HG03565 (cell line): ENCODE data around the gene IGF2BP3.

Experiments used
- ATAC-seq: cut with Tn5 transposase; IDR thresholded peaks from one replicate; pipeline ENCODE4 v1.9.1; 2021; ENCODE audit warnings: mild to moderate bottlenecking, moderate library complexity; ENCODE audit not compliant: unreplicated experiment

Gene IGF2BP3

DNA sequence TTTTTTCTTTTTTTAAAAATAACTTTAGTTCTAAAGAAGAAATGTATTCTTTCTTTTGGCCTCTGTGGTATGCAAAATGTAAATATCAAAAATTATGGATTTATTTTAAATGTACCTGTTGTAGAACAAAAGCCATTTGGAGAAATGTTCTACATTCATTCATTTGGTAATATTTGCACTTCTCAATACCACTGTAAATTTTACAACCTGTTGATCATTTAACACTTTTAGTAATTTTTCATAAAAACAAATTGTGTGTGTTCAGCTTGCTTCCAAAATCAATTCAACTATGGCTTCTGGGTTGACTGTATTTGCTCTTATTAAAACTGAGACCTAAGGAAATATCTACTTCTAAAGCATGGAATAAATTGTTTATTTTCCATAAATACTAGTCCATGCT is 2.3 kb upstream of the IGF2BP3 start:
- ATAC-seq, result no peak

DNA sequence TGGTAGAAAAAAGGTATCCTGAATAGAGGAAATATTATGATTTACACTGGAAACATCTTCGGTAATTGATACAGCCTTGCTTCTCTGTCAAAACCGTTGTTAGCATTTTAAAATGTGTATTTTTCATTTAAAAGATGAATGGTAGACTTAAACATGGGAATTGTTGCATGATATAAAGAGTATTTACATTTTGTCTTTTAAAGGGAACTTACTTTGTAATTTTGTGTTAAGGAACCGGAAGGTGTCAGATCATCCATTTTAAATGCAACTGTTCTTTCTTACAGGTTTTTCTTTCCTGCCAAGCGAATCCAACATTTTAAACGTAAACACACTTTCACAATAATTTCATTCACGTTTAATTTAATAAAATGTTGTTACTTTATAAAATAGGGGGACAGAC is 1.8 kb upstream of the IGF2BP3 start:
- no peak for ATAC-seq

DNA sequence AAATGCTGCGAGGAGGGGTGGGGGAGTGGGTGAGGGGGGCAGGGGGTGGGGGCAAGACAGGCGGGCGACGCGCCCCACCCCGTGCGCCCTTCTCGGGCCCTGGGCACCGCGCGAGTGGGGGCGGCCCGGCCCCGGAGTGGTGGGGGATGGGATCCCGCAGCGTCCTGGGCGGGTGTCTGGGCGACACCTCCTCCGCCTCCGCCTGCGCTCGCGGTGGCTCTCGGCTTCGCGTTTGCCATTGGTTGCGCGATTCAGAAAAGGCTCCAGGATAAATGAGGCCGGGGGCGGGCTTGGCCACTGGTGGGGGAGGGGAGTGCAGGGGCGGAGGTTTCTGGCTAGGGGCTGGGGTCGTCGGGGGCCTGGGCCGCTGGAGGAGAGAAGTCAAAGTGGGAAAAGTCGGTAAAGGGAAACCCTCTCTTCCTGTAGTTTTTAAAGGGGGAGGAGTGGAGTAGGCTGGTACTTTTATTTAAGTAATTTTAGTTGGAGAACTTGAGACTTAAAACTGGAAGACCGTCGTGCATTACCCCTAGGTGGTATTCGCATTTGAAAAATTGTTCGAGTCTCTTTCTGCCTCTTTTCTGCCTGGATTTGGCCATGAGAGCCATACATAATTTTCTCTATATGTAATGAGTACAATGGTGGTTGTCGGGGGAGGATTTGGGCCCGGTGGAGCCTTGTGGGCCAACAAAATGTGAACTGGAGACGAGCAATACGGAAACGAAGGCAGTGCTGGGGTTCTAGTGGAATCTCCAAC is 992 bp upstream of the IGF2BP3 start:
- ATAC-seq, result no peak

DNA sequence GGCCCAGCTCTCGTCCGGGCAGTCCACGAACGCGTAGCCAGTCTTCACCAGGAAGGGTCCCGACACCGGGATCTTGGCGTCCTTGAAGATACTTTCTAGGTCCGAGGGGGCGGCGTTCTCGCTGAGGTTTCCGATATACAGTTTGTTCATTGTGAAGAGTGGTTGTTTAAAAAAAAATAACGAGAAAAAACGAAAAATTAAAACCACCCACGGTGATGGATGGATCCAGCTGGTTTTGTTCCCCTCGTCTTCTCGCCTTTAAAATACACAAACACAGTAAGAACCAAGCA is 385 bp downstream of the IGF2BP3 start:
- no peak for ATAC-seq

DNA sequence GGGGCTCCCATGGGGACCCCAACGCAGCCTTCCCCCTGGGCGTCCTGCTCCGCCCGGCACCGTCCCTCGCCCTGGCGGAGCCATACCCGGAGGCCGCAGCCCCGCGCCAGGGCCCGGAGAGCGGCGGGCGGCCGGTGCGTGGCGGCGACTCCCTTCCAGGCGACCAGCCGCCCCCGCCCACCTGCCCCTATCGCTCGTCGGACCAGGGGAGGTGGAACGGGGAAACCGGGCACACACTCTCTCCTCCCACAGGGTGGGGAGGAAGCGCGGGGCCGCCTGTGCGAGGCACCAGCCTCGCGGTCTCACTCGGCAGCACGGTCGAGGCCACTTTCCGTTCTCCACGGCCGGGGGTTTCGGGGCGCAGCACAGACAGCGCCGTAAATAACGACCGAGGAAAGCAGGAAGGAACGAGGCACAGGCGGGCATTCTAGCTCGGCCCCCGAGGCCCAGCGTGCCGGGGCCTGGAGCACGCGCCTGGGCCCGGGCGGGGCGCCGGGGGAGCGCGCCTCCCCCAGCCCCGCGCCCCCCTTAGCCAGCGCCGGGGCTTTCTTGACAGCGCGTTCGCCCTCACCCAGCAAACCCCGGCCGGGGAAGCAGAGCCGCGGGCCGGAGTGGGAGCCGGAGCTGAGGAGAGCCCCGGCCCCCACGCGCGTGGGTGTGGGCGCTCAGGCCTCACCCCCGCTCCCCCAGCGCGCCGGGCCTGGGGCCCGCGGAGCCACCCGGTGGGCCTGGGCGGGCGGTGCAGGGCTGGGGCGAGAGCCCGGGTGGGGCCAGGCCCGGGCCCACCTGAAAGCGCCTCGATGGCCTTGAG is 936 bp downstream of the IGF2BP3 start:
- ATAC-seq, result no peak

DNA sequence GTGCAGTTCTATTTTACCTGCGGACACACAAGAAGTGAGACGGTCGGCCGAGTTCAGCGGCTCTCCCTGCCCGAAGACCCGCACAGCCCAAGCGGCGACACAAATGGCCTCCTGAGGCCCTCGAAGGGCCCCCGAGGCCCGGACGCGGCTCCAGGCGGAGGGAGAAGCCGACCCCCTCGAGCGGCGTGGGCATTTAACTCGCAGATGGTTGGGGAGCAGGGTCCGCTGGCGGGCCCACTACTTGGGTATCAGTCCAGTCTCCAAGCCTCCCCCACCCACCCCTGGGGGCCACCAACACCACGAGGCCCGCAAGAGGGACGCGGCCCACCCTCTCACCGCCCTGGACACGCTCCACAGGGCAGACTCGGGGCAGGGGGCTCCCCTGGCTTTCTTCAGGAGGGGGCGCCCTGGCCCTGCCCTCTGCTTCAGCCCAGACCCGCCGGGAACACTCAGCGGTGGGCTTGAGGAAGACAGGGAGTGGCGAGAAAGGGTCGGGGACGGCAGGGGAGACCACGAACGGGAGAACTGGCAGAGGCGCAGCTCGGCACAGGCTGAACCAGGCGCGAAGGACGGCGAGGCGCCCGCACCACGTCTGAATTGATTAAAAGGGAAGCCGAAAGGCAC is 1.7 kb downstream of the IGF2BP3 start:
- ATAC-seq, result no peak

GRCh38 chr7:23467806-23468525 is 2.3 kb downstream of the IGF2BP3 start:
- ATAC-seq, result no peak

DNA sequence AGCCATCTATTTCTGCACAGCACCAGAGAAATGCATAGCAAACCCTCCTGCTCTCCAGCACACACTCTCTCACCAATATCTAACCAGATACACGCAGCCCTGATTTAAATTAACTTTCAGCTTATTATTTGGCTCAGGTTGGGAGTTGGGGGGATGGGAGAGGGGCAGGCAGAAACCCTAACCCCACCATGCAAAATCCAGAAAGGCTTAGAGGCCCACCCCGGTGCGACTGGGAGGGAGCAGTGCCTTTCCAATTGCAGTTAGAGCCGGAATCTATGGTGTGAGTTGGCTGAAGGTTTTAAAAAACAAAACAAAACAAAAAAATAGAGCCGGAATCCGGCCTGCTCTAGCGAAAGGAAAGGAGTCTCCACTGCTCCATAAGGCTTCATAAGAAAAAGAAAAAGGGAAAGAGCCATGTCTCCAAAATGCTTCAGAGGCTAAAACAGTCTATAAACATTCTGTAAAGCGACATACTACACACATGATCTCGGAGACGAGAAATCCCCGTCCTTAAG is 2.9 kb downstream of the IGF2BP3 start:
- ATAC-seq, result no peak

GRCh38 chr7:23462846-23463245 is 7.4 kb downstream of the IGF2BP3 start:
- ATAC-seq, result no peak

DNA sequence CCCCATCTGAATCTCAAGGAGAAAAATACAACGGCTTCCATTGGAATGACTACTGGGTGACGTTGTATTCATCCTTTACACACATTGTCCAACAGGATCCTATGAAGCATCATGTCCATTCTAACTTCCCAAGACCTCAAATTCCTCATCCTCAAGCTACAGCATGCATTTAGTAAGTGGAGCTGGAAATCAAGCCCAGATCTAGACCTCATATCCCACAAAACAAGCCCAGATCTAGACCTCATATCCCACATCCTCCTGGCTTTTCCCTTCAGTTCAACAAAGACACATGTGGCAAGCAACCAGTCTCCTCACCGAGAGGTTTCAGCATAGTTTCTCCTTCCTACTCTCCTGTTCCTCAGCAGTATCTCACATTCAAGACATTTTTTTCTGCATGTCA is 12.2 kb downstream of the IGF2BP3 start:
- ATAC-seq, result no peak

GRCh38 chr7:23456093-23456492 is 14.2 kb downstream of the IGF2BP3 start:
- no peak for ATAC-seq

DNA sequence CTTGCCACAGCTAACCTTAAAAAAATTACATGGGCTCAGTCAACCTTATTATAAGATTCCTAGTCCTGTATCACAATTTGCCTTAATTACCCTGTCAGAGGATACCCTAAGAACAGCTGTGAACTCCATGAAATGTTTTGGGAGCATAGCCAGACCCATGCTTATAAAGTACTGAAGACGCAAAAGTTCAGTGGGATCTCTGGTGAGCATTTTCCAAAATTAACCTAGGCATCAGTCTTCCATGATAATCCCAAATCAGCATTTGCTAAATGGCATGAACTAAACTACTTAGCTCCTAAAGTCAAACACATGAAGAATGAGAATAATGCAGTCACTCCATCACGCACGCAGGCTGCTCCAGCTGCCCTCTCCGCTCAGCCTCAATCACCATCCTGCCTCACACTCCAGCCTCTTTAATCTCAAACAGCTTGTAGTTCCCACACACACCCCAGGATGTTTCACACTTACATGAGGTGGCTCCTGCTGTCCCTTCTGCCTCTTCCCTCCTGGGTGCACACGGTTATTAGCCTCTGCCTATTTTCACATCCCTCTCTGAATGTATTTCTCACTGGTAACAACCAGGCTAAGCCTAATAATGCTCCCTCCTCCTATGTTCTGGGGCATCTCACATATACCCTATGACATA is 15.3 kb downstream of the IGF2BP3 start:
- no peak for ATAC-seq

- ATAC-seq, result no peak
Observed at GRCh38 chr7:23450518-23450917, 19.8 kb downstream of the IGF2BP3 start.

- no peak for ATAC-seq
Observed at GRCh38 chr7:23449941-23450340, 20.4 kb downstream of the IGF2BP3 start.

DNA sequence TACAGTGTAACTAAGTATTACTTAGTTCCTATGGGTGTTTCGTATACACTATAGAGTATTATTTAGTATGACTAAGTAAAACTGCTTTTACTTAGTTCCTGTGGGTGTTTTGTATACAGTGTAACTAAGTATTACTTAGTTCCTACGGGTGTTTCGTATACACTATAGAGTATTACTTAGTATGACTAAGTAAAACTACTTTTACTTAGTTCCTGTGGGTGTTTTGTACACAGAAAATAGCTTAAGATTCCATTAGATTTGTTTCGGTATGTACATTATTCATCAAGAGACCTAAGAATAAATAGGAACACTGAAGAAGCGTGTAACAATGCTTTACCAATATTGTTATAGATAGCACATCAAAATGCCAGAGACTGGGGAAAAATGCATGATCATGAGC is 25.0 kb downstream of the IGF2BP3 start:
- ATAC-seq, result no peak

GRCh38 chr7:23443974-23444373 is 26.3 kb downstream of the IGF2BP3 start:
- ATAC-seq, result no peak

GRCh38 chr7:23438171-23438570 is 32.1 kb downstream of the IGF2BP3 start:
- ATAC-seq, result no peak

DNA sequence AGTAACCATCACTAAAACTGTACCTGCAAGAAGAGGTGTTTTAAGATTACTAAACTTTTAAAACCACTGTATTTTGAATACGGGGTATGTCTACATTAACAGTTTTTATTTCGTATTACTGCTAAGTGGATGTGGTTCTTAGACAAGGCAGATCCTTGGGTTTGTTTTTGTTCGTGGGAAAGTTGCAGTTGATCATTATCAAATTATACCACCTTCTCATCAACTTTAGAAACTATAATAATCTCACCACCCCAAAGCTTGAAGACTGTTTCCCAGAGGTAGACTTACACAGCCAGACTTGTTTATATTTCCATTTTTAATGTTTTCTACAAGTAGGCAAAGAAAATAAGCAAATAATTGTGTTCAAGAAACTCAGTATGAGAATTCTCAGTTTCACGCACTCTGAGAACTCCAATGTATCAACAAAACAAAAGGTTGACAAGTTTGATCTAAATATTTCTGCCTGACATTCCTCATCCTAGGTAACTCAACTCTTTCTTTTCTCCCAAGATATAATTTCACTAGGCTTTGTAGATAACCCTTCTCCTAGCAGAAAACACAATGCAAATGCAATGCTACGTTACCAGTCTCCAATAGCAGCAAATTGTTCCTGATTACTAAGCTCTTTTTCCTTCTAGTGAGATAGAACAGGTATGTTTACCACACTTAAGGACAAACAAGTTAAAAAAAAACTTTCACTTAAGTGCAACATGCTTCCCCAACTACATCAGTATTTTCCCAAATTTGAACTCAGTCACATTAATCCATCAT is 36.0 kb downstream of the IGF2BP3 start:
- no peak for ATAC-seq

- ATAC-seq, result no peak
Observed at GRCh38 chr7:23431702-23432199, 38.5 kb downstream of the IGF2BP3 start.

- no peak for ATAC-seq
Observed at GRCh38 chr7:23430893-23431259, 39.4 kb downstream of the IGF2BP3 start.
